Femur (tissue), 1 donor: ENCODE measurements around the gene TCF7L2.

ENCODE experiments used
- DNase-seq: peaks from one replicate; pipeline ENCODE4 v3.0.0-alpha.2; 2017

TCF7L2 gene

DNA sequence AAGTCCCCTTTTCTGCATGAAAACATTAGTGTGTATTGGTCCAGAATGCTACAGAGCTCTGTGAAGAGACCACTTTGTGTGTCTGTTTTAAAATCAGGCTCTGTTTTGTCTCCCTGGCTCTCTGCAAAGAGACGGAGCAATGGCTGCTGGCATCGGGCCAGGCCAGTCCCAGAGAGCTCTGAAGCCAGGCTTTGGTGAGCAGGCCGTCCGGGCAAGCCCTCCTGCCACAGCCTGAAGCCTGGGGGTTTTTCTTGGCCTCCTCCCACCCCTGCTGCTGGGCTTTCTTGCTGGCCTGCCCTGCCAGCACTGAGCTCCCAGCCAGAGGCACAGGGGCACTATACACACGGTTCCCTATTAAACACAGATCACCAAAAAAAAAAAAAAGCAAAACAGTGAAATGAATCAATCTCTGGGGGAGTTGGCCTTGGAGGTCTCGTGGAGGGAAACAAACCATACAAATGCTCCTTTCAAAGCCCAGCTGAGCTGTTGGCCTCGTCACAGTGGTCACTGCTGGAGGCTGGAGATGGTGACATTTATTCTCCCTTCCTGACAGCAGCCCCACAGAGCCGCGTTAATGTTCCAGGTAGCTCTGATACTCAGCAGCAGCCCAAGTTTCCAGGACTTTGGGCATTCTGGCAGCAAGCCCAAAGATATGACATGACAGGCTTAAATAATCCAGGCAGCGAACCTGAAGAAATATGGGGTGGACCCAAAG is 237.2 kb downstream of the TCF7L2 start:
- peak; percentile 79 for DNase-seq

GRCh38 chr10:113199459-113199858 is 249.4 kb downstream of the TCF7L2 start:
- DNase-seq, result no peak

DNA sequence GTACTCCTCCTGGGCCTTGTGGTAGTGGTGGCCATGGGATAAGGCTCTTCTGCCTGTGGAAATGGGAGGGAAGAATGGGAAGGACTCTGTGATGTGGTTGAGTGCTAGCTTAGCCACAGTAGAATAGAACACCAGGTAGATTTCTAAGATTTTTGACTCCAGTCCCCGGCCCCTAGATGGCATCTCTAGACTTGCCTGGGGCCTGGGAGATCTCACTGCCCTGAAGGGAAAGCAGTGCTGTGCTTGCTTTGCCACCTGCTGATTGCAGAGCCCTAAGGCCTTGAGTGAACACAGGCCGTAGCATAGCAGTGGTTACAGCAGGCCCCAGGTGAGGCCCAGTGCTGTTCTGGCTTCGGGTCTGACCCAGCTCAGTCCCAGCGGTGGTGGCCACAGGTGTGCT is 252.0 kb downstream of the TCF7L2 start:
- no peak for DNase-seq

- no peak for DNase-seq
These were observed 257.9 kb downstream of the TCF7L2 start for GRCh38 chr10:113207924-113208323.

DNA sequence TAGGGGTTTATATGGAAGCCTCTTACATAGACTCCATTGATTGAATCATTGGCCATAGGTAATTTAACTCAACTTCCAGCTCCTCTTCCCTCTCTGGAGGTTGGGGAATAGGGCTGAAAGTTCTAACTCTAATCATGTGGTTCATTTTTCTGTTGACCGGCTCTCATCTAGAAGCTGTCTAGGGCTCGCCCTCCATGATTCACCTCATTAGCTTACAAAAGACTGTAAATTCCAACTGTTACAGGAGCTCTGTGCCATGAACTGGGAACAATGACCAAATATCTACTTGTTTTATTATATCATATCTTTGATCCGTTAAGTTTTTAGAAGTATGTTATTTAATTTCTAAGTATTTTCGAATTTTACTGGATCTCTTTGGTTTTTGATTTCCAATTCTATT is 263.0 kb downstream of the TCF7L2 start:
- no peak for DNase-seq

GRCh38 chr10:113214331-113214730 is 264.3 kb downstream of the TCF7L2 start:
- no peak for DNase-seq

DNA sequence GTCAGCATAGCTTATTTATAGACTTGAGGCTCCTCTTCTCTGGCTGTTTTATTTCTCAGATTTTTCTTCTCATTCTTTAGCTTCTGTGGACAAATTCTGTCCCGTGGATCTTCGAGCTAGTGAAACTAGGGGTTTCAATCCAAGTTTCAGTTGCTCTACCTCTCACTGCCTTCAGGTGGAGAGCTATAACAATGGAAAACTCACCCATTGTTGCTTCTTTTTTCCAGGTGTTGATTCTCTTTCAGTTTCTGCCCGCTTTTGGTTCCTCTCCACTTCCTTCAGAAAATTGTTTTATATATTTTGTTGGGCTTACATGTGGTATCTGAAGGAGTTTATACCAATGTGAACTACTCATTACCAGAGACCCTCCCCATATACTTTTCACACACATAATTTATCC is 266.1 kb downstream of the TCF7L2 start:
- DNase-seq, result no peak
